ENCODE data around the gene CLSTN2. TPM values are rescaled to one million over a fixed set of nuclear protein-coding genes. Genes with fewer than 3 reads are reported as not detected.

CLSTN2 gene
- total RNA-seq, 1 donor from 2014 or later = 12.9 TPM

DNA sequence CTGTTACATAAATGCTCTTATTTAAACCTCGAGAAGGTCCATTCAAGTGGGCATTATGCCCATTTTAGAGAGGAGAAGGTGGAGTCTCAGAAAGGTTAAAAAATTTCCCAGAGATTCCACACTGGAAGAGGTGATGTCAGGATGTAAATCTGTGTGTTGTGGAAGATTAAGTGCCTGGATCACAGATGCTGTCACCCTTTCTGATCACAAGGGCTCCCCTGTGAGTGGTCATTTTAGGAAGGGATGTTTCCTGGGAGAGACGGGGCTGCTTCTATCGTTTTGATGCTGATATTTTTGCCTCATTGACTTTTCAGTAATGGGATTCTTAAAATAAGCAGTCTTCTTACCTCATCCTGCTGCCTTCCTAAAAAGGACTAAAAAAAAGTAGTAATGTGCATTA lies 132.5 kb downstream of the CLSTN2 start:
- Mint-ChIP-seq H3K27ac (no peak overlapping the region), H3K4me1 (ENCODE audit: unreplicated experiment) (no peaks in the 10 kb centered on the region), H3K27me3 (no peaks in the 10 kb centered on the region), H3K4me3 (no peak overlapping the region), H3K36me3 (no peaks in the 10 kb centered on the region), H3K9me3 (no peaks in the 10 kb centered on the region)
- TF ChIP-seq CTCF (conservative IDR thresholded peaks at IDR 0.05) = no peak
- DNase-seq (ENCODE audit: extremely low spot score, unreplicated experiment) = no peak

DNA sequence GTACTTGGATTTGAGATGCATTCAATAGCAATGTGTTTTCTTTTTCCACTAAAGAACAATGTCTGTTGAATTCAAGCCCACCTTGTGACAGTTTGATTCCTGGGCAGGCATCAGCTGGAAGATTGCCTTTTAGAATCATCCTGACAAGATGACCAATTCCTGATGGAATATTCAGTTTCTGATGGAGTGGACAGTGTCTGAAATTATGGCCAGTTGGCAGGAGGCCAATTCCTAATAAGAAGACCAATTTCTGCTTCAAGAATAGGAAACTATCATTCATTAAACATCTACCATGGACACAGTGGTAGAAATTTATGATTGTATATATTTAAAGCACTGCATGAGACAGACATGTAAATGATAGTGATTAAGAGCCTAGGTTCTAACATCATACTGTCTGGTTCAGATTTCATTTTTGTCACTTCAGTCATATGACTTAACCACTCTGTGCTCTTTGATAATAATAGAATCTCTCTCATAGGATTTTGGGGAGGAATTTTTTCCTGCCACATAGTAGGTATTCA lies 133.6 kb downstream of the CLSTN2 start:
- no peak for DNase-seq (ENCODE audit: extremely low spot score, unreplicated experiment)
- Mint-ChIP-seq H3K36me3 (no peaks in the 10 kb centered on the region), H3K9me3 (no peaks in the 10 kb centered on the region), H3K4me1 (ENCODE audit: unreplicated experiment) (no peaks in the 10 kb centered on the region), H3K4me3 (no peak overlapping the region), H3K27ac (no peak overlapping the region), H3K27me3 (no peaks in the 10 kb centered on the region)
- no peak for TF ChIP-seq CTCF (conservative IDR thresholded peaks at IDR 0.05)

DNA sequence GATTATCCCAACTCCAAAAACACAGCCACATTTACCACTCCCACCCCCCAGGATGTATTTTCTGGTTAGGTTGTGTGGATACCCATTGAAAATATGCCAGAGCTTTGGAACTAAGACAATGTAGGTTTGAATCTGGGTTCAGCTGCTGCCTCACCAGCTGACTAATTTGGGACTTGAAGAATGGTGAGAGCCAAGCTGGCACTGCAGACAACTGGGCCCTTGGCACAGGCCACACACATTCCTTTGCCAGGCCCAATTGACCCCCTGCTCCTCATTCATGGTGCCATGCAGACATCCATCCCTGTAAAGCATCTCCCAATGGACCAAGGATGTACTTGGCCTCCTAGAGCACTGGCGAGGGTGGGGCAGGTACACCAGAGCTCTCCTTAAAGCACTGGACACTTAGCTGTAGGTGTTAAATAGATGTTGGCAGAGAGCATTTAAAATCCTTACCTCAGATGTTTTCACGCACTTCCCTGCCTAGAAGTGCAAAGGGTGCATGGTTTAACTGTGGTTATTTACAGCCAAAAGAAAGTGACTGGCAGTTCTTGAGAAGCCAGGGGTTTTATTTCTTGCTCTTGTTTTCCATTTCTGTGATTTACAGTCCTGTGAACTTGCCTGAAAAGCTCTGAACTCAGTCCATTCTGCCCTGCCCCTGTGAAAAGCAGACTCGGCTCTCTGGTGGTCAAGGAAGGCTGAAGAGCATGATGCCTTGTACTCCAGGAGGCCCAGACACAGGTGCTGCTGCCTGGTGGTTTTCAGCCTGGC lies 138.5 kb downstream of the CLSTN2 start:
- no peak overlapping the region for H3K4me3 Mint-ChIP-seq
- no peaks in the 10 kb centered on the region for H3K27me3 Mint-ChIP-seq
- no peak overlapping the region for H3K27ac Mint-ChIP-seq
- no peaks in the 10 kb centered on the region for H3K4me1 Mint-ChIP-seq (ENCODE audit: unreplicated experiment)
- no peak for DNase-seq (ENCODE audit: extremely low spot score, unreplicated experiment)
- H3K9me3 Mint-ChIP-seq = no peaks in the 10 kb centered on the region
- TF ChIP-seq CTCF (conservative IDR thresholded peaks at IDR 0.05) = no peak
- H3K36me3 Mint-ChIP-seq = no peaks in the 10 kb centered on the region

- H3K4me3 Mint-ChIP-seq = no peak overlapping the region
- H3K27ac Mint-ChIP-seq = no peak overlapping the region
- no peaks in the 10 kb centered on the region for H3K4me1 Mint-ChIP-seq (ENCODE audit: unreplicated experiment)
- no peak for DNase-seq (ENCODE audit: extremely low spot score, unreplicated experiment)
- H3K9me3 Mint-ChIP-seq = no peaks in the 10 kb centered on the region
- H3K27me3 Mint-ChIP-seq = no peaks in the 10 kb centered on the region
- H3K36me3 Mint-ChIP-seq = no peaks in the 10 kb centered on the region
- TF ChIP-seq CTCF (conservative IDR thresholded peaks at IDR 0.05) = no peak
Measured at GRCh38 chr3:140076552-140076951, 141.6 kb downstream of the CLSTN2 start.

DNA sequence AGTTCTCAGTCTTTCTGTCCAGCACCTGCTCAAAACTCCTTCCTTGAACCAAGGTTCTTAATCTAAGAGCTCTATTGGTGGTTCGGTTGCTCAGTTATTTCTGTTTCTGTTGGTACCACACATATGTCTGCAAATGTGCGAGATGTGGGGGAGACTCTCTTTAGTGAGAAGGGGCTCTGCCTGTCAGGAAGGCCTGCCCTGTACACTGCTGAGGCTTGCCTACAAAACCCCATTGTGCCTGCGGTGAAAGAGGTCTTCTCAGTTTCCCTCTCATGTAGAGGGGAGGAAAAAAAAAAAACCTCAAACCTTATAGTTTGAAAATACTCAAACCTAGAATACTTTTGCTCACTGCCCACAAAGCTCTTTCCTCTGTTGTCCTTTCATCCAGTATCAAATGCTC lies 142.4 kb downstream of the CLSTN2 start:
- Mint-ChIP-seq H3K27me3 (peaks cover 4% of the 10 kb centered on the region), H3K4me3 (no peak overlapping the region), H3K9me3 (no peaks in the 10 kb centered on the region), H3K27ac (no peak overlapping the region), H3K36me3 (no peaks in the 10 kb centered on the region), H3K4me1 (ENCODE audit: unreplicated experiment) (no peaks in the 10 kb centered on the region)
- no peak for DNase-seq (ENCODE audit: extremely low spot score, unreplicated experiment)
- TF ChIP-seq CTCF (conservative IDR thresholded peaks at IDR 0.05) = no peak
